ENCODE data around the gene MAP4K3. TPM values are rescaled to one million over a fixed set of nuclear protein-coding genes. Genes with fewer than 3 reads are reported as not detected.

Gene MAP4K3
- total and polyA plus RNA-seq, 8 donors: 13.5 to 166 (median 87.2) TPM

DNA sequence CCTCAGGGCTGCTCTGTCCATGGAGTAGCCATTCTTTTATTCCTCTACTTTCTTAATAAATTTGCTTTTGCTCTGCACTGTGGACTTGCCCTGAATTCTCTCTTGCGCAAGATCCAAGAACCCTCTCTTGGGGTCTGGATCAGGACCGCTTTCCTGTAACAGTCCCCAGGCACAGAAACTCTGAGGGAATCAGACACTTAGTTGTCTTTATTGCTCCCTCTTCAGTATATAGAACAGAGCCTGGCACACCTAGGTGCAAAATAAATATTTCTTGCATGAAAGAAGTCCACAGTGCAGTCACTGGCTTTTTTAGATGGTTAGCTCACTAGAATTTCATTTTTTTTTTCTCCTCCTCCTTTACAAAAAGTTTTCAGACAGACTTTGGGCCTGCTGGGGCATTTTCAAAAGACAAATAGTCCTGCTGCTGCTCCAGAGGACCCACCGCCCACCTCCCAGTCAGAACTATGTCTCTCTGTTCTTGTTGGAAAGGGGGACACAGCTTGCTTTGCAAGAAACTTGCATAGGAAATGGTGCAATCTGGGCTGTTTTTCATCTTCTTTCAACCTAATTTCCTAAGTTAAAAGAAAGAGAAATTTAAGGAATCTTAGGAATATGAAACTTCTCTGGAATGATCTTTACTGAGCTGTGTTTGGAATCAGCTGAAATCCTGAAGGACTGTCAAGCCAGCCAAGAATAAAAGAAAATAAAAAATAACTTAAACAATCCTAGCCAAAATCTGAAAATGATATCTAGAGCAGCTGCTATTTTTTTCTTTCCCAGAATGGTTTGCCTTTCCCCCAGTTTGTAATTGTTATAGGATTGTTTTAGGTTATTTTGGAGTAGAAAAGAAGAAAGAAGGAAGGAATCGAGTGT is 31.7 kb upstream of the MAP4K3 start:
- peak in 1 of 2 donors; percentile 41 for DNase-seq
- Histone ChIP-seq H3K4me3 (no peak overlapping the region), H3K27me3 (no peaks in the 10 kb centered on the region), H3K27ac (peak overlapping the region; percentile 35 to 79 (median 62)), H3K9me3 (no peaks in the 10 kb centered on the region), H3K36me3 (peaks cover 0 to 4% (median 2%) of the 10 kb centered on the region in 4 donors), H3K4me1 (peaks cover 18 to 35% (median 28%) of the 10 kb centered on the region in 4 donors)
- WGBS, 5 donors: 81 to 90% (median 89%) methylated on average over 4 of the region's 4 CpGs
- intact Hi-C loops (cut with DNase I; ENCODE audit: low total_unique reads): no loop called here
- TF ChIP-seq EP300 (IDR thresholded peaks at IDR 0.05) (no peak), POLR2AphosphoS5 (IDR thresholded peaks at IDR 0.05) (no peak), POLR2A (IDR thresholded peaks at IDR 0.05) (no peak)
- TF ChIP-seq, protein P1, sequence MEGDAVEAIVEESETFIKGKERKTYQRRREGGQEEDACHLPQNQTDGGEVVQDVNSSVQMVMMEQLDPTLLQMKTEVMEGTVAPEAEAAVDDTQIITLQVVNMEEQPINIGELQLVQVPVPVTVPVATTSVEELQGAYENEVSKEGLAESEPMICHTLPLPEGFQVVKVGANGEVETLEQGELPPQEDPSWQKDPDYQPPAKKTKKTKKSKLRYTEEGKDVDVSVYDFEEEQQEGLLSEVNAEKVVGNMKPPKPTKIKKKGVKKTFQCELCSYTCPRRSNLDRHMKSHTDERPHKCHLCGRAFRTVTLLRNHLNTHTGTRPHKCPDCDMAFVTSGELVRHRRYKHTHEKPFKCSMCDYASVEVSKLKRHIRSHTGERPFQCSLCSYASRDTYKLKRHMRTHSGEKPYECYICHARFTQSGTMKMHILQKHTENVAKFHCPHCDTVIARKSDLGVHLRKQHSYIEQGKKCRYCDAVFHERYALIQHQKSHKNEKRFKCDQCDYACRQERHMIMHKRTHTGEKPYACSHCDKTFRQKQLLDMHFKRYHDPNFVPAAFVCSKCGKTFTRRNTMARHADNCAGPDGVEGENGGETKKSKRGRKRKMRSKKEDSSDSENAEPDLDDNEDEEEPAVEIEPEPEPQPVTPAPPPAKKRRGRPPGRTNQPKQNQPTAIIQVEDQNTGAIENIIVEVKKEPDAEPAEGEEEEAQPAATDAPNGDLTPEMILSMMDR (IDR thresholded peaks at IDR 0.05): no peak

DNA sequence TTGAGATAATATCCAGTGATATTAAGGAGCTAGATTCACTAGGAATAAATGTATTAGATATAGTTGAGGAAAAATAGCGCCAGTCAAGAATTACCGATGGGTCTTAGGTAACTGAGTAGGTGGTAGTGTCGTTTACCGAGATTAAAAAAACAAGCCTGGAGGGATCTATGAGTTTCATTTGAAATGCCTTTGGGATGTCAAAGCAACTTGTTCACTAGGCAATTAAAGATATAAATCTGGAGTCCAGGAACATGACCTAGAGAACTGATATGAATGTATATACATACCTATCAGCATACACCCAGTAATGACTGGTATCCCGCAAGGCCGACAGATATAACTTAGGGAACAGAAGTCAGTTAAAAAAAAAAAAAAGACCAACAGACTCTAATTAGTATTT is 29.2 kb upstream of the MAP4K3 start:
- no peak for DNase-seq
- no peaks in the 10 kb centered on the region for H3K36me3 ChIP-seq
- no peaks in the 10 kb centered on the region for H3K27me3 ChIP-seq
- 83 to 91% (median 89%) methylated on average over 6 of the region's 6 CpGs for WGBS, 5 donors
- TF ChIP-seq POLR2A (IDR thresholded peaks at IDR 0.05): no peak
- no peak for TF ChIP-seq POLR2AphosphoS5 (IDR thresholded peaks at IDR 0.05)
- TF ChIP-seq EP300 (IDR thresholded peaks at IDR 0.05): no peak
- TF ChIP-seq, protein P1 (IDR thresholded peaks at IDR 0.05): no peak
- H3K4me1 ChIP-seq: peaks cover 18 to 35% (median 28%) of the 10 kb centered on the region in 4 donors
- H3K27ac ChIP-seq: peak overlapping the region in 3 of 5 donors; percentile 2 to 11 (median 3)
- intact Hi-C loops (cut with DNase I; ENCODE audit: low total_unique reads): no loop called here
- H3K4me3 ChIP-seq: no peak overlapping the region
- no peaks in the 10 kb centered on the region for H3K9me3 ChIP-seq

DNA sequence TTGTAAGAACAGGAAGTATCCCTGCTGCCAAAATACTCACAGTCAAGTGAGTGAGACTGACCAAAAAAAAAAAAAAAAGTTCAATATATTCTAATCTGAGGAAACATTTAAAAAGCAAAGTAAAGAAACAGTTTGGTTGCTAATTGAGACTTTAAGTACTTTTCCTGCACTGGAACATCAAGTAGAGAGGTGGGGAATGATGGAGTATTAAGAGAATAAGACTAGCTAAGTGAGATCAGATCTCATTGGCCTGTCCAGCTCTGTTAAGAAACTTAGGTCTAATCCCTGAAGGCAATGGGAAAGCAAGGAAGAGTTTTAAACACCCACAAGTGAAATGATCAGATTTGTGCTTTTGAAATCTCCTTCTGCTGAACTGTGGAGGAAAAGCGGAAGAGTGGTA is 27.8 kb upstream of the MAP4K3 start:
- H3K27ac ChIP-seq: no peak overlapping the region
- WGBS, 5 donors: 44 to 88% (median 60%) methylated on average over 1 of the region's 1 CpG

DNA sequence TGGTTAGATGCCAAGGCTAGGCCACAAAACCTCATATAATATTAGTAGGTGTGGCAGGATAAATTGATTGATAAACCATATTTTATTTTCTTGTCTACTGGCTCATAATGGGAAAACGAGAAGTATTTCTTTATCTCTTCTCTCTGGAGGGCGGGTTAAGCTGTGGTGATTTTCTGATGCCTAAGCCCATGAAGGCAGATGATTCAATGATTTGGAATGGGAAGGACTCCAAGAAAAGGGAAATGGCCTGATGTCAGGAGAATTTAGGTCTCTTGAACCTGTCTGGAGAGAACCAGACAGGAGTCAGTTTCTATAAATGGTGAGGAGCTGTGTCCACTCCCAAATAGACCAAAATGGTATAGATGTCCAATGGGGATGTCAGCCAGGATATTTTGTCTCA is 18.7 kb upstream of the MAP4K3 start:
- H3K9me3 ChIP-seq: no peaks in the 10 kb centered on the region
- no peak overlapping the region for H3K4me3 ChIP-seq
- no peaks in the 10 kb centered on the region for H3K27me3 ChIP-seq
- 89 to 95% (median 93%) methylated on average over 2 of the region's 2 CpGs for WGBS, 5 donors
- TF ChIP-seq POLR2A (IDR thresholded peaks at IDR 0.05) (no peak), EP300 (IDR thresholded peaks at IDR 0.05) (no peak), POLR2AphosphoS5 (IDR thresholded peaks at IDR 0.05) (no peak)
- TF ChIP-seq, protein P1 (IDR thresholded peaks at IDR 0.05): no peak
- H3K27ac ChIP-seq: no peak overlapping the region
- intact Hi-C loops (cut with DNase I; ENCODE audit: low total_unique reads): no loop called here
- peaks cover 4 to 46% (median 21%) of the 10 kb centered on the region in 4 donors for H3K36me3 ChIP-seq
- DNase-seq: no peak
- no peaks in the 10 kb centered on the region for H3K4me1 ChIP-seq

More for the DNA sequence above, 27.8 kb upstream of the MAP4K3 start:
- Histone ChIP-seq H3K4me1 (peaks cover 16 to 28% (median 21%) of the 10 kb centered on the region in 4 donors), H3K27me3 (no peaks in the 10 kb centered on the region), H3K36me3 (peaks cover 0 to 13% (median 4%) of the 10 kb centered on the region in 4 donors), H3K4me3 (no peak overlapping the region), H3K9me3 (no peaks in the 10 kb centered on the region)
- no peak for TF ChIP-seq EP300 (IDR thresholded peaks at IDR 0.05)
- no peak for TF ChIP-seq POLR2A (IDR thresholded peaks at IDR 0.05)
- TF ChIP-seq, protein P1 (IDR thresholded peaks at IDR 0.05): no peak
- no peak for TF ChIP-seq POLR2AphosphoS5 (IDR thresholded peaks at IDR 0.05)
- intact Hi-C loops (cut with DNase I; ENCODE audit: low total_unique reads): no loop called here
- DNase-seq: no peak
